Activated CD8-positive, alpha-beta memory T cell treated with anti-CD3 and anti-CD28 coated beads, Interleukin-2, amount 50 U/mL, for 24 hours (primary cell): ENCODE data around the gene TMEM218.

ENCODE experiments used
- DNase-seq: peaks from one replicate; pipeline ENCODE4 v3.0.0-alpha.2; 2020; ENCODE audit errors: extremely low read depth

The TMEM218 gene

DNA sequence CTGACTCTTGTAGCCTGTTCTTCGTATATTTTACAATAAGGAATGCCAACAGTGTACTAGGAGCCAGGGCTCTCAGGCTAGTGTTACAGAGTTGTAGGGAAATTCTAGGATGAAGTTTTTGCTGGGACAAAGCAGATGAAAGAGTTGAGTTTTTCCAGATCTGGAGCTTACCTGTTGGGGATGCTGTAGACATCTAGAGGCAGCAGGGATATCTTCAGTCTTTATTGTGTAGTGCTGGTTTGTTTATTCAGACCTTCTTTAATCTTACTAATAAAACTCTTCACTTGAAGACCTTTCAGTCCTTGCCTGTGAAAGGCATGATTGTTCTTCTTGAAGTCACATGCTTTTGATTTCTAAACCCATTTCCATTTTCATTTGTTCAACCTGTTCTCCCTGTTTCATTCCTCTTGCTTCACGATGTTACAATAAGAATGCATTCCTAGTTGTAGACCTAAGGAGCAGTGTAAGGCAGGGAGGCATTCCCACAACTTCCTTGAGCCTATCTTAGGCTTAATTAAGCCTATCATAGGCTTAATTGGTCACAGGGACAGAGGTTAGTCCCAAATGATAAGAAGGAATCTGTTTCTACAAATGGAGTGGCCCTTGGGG, 56.2 kb downstream of the TMEM218 start:
- DNase-seq: no peak

DNA sequence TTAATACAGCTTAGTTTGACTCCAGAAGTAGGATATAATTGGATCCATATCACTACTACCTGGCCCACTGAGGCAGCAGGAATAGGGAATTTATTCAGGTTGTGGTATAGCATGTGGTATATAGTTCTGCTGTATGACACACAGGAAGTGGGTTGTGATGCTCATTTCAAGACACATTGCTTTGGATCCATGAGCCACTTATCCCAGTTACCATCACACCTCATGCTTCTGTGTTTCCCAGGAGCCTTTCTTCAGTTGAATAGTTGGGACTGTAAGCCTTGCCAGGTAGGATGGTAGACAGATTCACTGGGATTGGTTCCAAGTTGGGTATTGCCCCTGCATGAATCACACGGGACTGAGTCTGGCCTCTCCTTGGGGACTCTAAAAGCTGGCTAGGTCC, 58.3 kb downstream of the TMEM218 start:
- no peak for DNase-seq

DNA sequence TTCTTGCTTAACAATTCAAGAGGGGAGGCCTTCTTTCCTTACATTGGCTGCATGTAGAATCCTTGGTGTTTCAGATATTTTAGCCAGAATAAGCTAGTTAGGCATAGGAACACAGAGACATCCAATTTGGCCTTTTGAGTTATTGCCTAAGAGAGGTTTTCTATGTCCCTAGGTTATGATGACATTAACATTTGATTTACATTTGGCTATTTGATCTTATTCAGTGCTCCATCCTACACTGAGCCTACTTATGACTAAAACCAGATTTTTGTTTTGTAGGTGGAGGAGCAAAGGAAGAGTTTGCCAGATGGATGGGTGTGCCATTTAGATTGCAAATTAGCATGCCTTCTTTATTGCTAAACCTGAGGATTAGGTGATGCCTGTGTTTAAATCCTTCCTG, 59.4 kb downstream of the TMEM218 start:
- DNase-seq: no peak

DNA sequence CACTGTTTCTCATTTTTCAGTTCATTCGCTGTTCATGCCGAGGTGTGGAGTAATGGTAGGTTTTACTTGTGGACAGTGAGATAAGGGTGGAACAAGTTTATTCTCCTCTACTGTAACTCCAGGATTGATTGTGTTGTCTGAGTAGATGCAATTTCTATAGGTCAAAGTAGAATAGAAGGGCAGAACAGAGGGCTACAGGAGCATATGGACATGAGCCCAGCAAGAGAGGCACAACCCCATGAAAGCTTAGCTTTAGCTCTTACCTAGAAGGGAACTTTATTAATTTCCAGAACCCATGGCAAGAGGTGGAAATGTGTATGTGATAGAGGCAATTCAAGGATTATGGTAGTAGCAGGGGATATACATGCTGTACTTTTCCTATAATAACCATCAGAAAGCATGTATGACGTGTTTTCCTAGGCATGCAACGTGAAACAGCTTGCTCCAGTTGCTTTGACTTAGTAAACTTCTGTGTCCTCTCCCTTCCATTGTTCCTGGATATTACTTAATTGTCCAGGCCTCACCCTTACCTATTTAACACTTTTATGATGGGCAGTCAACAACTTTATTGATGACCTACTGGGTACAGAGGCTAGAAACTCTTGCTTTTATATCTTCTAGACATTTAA, 62.1 kb downstream of the TMEM218 start:
- no peak for DNase-seq
